Measurements from ENCODE around the gene IL17RB. TPM values are rescaled to one million over a fixed set of nuclear protein-coding genes. Genes with fewer than 3 reads are reported as not detected.

Gene IL17RB
- total RNA-seq, 1 experiment from 2014 or later: 9.8 TPM

DNA sequence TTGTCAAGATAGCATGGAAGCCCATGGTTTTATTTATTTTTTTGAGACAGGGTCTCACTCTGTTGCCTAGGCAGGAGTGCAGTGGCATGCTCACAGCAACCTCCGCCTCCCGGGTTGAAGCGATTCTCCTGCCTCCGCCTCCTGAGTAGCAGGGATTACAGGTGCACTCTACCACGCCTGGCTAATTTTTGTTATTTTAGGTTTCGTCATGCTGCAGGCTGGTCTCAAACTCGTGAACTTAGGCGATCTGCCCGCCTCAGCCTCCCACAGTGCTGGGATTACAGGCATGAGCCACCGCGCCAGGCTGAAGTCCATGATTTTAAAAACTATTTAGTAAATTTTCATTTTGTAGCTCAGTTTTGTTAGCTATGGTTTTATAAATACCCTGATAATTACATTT, 38.3 kb downstream of the IL17RB start:
- Histone ChIP-seq H3K4me2 (ENCODE audit: insufficient read depth, insufficient read length, low read length) (no peak overlapping the region), H3K4ac (ENCODE audit: low read depth, low read length) (no peak overlapping the region), H3K23me2 (ENCODE audit: insufficient read length, low read depth, low read length, poor library complexity, severe bottlenecking) (peaks cover 9% of the 10 kb centered on the region), H2BK15ac (ENCODE audit: low read depth, low read length) (no peak overlapping the region), H2BK5ac (ENCODE audit: insufficient read length, low read length) (no peak overlapping the region), H2BK120ac (ENCODE audit: low read depth, low read length, poor library complexity, severe bottlenecking) (no peak overlapping the region), H3K4me1 (ENCODE audit: insufficient read depth, low read length) (peaks cover 5% of the 10 kb centered on the region; the same call in 1 of the 2 replicates), H3K79me2 (ENCODE audit: insufficient read depth, low read length) (peaks cover 2% of the 10 kb centered on the region; the same call in 1 of the 2 replicates), H3K9me3 (ENCODE audit: control insufficient read depth, low read depth, low read length) (no peaks in the 10 kb centered on the region), H4K8ac (replicated peaks; ENCODE audit: insufficient read length, low read depth, low read length) (no peak overlapping the region), H2BK20ac (ENCODE audit: low read depth, low read length, poor library complexity, severe bottlenecking) (no peak overlapping the region), H2BK12ac (ENCODE audit: insufficient read length, low read depth, low read length) (no peak overlapping the region), H4K5ac (ENCODE audit: insufficient read length, low read depth, low read length) (no peak overlapping the region), H3K27me3 (ENCODE audit: insufficient read depth, low read length) (no peaks in the 10 kb centered on the region), H3K27ac (ENCODE audit: insufficient read length, low read depth, low read length) (no peak overlapping the region), H3K9ac (ENCODE audit: extremely low read depth, insufficient read length, low read length) (no peak overlapping the region), H3K18ac (ENCODE audit: insufficient read length, low read depth, low read length) (no peak overlapping the region), H3K23ac (ENCODE audit: insufficient read length, low read depth, low read length) (no peak overlapping the region), H4K91ac (ENCODE audit: insufficient read length, low read depth, low read length) (no peak overlapping the region), H3K14ac (ENCODE audit: insufficient read depth, low read length) (no peak overlapping the region), H3K79me1 (ENCODE audit: insufficient read depth, low read depth, low read length, poor library complexity, severe bottlenecking) (no peaks in the 10 kb centered on the region), H3T11ph (ENCODE audit: low read length) (no peak overlapping the region), H2AFZ (ENCODE audit: low read length) (no peak overlapping the region), H3K56ac (ENCODE audit: insufficient read length, low read depth, low read length) (no peak overlapping the region), H2AK5ac (ENCODE audit: insufficient read length, low read length) (no peak overlapping the region), H4K20me1 (ENCODE audit: control insufficient read depth, insufficient read depth, insufficient read length) (no peaks in the 10 kb centered on the region)
- no CpG with 5 or more reads among the region's 11 CpGs for WGBS (ENCODE audit: extremely low coverage, insufficient read length, low lambda C conversion rate)
- Mint-ChIP-seq H3K36me3 (ENCODE audit: insufficient read depth in 1 of 3, low read depth in 3 of 3) (peaks cover 8 to 36% (median 36%) of the 10 kb centered on the region in 3 experiments; a peak in 6 of 7 replicates), H3K9me3 (no peaks in the 10 kb centered on the region), H3K4me3 (no peak overlapping the region), H3K27me3 (ENCODE audit: low read depth) (no peaks in the 10 kb centered on the region), H3K4me1 (peaks cover 11 to 12% of the 10 kb centered on the region in 2 experiments), H3K27ac (no peak overlapping the region)
- TF ChIP-seq, protein P1, sequence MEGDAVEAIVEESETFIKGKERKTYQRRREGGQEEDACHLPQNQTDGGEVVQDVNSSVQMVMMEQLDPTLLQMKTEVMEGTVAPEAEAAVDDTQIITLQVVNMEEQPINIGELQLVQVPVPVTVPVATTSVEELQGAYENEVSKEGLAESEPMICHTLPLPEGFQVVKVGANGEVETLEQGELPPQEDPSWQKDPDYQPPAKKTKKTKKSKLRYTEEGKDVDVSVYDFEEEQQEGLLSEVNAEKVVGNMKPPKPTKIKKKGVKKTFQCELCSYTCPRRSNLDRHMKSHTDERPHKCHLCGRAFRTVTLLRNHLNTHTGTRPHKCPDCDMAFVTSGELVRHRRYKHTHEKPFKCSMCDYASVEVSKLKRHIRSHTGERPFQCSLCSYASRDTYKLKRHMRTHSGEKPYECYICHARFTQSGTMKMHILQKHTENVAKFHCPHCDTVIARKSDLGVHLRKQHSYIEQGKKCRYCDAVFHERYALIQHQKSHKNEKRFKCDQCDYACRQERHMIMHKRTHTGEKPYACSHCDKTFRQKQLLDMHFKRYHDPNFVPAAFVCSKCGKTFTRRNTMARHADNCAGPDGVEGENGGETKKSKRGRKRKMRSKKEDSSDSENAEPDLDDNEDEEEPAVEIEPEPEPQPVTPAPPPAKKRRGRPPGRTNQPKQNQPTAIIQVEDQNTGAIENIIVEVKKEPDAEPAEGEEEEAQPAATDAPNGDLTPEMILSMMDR (conservative IDR thresholded peaks at IDR 0.05): no peak
- no peak for DNase-seq

Measured in H9 (cell line).